ENCODE data around the gene STRADA. TPM values are rescaled to one million over a fixed set of nuclear protein-coding genes. Genes with fewer than 3 reads are reported as not detected.

STRADA gene
- total and polyA plus RNA-seq, 2 experiments from 2014 or later = 18.0 to 28.8 TPM

DNA sequence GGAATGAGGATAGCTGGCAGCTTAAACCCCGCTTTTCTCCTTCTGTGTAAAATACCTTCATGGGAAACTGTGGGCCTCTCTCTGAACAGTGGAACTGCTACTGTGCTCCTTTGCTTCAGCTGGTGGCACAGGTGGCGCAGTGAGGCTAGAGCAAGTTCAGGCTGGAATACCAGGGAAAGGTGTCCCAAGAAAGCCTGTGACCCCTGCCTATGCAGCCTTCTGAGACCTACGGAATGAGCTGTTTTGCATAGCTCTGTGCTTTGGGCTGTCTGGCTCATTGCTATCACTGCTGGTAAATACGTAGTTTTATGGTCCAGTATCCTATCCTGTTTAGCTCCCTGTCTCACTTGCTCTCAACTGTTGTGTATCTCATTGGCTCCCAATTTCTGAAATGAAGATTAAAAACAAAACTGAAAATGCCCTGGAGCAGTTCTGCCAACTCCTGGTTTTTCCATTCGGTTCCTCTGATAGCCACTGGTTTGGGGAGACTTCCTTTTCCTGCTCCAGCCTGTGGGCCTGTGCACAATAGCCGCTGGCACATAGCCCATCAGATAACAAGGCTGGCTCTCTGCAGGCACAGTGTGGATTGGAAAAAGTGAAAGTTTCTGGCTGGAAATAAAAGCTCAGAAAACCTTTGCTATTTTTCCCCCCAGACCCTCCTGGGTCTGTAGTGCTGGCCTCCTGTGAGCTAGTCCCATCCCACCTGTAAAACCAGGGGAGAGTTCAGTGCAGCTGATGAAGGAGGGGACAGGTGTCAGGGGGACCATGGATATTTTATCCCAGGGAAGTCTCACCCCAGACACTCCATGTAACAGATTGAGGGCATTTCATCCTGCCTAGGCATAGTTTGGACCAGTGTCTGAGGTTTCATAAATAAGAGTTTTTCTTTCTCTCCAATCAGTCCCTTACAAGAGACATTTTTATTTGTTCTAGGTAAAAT lies 65.7 kb downstream of the STRADA start:
- H3K4me2 ChIP-seq = peak overlapping the region; percentile 58
- no peak overlapping the region for H2AFZ ChIP-seq
- Mint-ChIP-seq H3K9me3 (no peaks in the 10 kb centered on the region), H3K4me1 (peaks cover 35% of the 10 kb centered on the region), H3K27me3 (ENCODE audit: insufficient read depth, low read depth, poor library complexity) (no peaks in the 10 kb centered on the region), H3K27ac (peak overlapping the region; percentile 45), H3K36me3 (ENCODE audit: low read depth) (no peaks in the 10 kb centered on the region; the same call in 2 of the 3 replicates), H3K4me3 (no peak overlapping the region; the same call in 2 of the 3 replicates)
- no peaks in the 10 kb centered on the region for H3F3A ChIP-seq (replicated peaks; ENCODE audit: low read depth)
- DNase-seq (ENCODE audit: low spot score) = peak; percentile 19
- peaks cover 34% of the 10 kb centered on the region for H3K4me1 ChIP-seq (ENCODE audit: insufficient read depth)
- TF ChIP-seq EZH2phosphoT487 (IDR thresholded peaks at IDR 0.05; ENCODE audit: unreplicated experiment) (no peak), ZNF462 (CRISPR knock-in tag; IDR thresholded peaks at IDR 0.05) (no peak), ZNF331 (CRISPR knock-in tag; IDR thresholded peaks at IDR 0.05; ENCODE audit: low read depth) (no peak), JUNB (IDR thresholded peaks at IDR 0.05; ENCODE audit: unreplicated experiment) (no peak), STAT1 (IDR thresholded peaks at IDR 0.05; ENCODE audit: unreplicated experiment) (no peak), CREB1 (CRISPR knock-in tag; IDR thresholded peaks at IDR 0.05; ENCODE audit: low read depth) (no peak), NANOG (IDR thresholded peaks at IDR 0.05; ENCODE audit: borderline replicate concordance) (no peak), REST (IDR thresholded peaks at IDR 0.05; ENCODE audit: unreplicated experiment) (no peak), POLR2AphosphoS5 (IDR thresholded peaks at IDR 0.05; ENCODE audit: low read depth) (no peak), ZNF114 (CRISPR knock-in tag; IDR thresholded peaks at IDR 0.05) (no peak), EZH2 (IDR thresholded peaks at IDR 0.05; ENCODE audit: low read depth, unreplicated experiment) (no peak)
- TF ChIP-seq, protein P1, sequence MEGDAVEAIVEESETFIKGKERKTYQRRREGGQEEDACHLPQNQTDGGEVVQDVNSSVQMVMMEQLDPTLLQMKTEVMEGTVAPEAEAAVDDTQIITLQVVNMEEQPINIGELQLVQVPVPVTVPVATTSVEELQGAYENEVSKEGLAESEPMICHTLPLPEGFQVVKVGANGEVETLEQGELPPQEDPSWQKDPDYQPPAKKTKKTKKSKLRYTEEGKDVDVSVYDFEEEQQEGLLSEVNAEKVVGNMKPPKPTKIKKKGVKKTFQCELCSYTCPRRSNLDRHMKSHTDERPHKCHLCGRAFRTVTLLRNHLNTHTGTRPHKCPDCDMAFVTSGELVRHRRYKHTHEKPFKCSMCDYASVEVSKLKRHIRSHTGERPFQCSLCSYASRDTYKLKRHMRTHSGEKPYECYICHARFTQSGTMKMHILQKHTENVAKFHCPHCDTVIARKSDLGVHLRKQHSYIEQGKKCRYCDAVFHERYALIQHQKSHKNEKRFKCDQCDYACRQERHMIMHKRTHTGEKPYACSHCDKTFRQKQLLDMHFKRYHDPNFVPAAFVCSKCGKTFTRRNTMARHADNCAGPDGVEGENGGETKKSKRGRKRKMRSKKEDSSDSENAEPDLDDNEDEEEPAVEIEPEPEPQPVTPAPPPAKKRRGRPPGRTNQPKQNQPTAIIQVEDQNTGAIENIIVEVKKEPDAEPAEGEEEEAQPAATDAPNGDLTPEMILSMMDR (conservative IDR thresholded peaks at IDR 0.05; ENCODE audit: low read depth in 2 of 2) = no peak
- TF ChIP-seq, protein P2, sequence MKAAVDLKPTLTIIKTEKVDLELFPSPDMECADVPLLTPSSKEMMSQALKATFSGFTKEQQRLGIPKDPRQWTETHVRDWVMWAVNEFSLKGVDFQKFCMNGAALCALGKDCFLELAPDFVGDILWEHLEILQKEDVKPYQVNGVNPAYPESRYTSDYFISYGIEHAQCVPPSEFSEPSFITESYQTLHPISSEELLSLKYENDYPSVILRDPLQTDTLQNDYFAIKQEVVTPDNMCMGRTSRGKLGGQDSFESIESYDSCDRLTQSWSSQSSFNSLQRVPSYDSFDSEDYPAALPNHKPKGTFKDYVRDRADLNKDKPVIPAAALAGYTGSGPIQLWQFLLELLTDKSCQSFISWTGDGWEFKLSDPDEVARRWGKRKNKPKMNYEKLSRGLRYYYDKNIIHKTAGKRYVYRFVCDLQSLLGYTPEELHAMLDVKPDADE (IDR thresholded peaks at IDR 0.05) = no peak
- peaks cover 3% of the 10 kb centered on the region; the same call in 1 of the 2 replicates for H4K20me1 ChIP-seq (replicated peaks; ENCODE audit: insufficient read depth)
- no peaks in the 10 kb centered on the region for H3K9me2 ChIP-seq (ENCODE audit: insufficient read depth)
- H3K4me3 ChIP-seq = no peak overlapping the region; the same call in 1 of the 2 replicates
- H3K27ac ChIP-seq (ENCODE audit: low read depth) = peak overlapping the region; percentile 84
- no peaks in the 10 kb centered on the region for H3K79me2 ChIP-seq (replicated peaks; ENCODE audit: insufficient read depth)
- ATAC-seq = peak; percentile 51
- no peaks in the 10 kb centered on the region for H3K27me3 ChIP-seq (ENCODE audit: insufficient read depth)
- no peaks in the 10 kb centered on the region for H3K36me3 ChIP-seq (ENCODE audit: insufficient read depth)
